Measurements from ENCODE around the gene AMOTL2.

The AMOTL2 gene

GRCh38 chr3:134387293-134387692 is 13.0 kb upstream of the AMOTL2 start:
- Histone ChIP-seq H3K27me3 (ENCODE audit: low read depth, low read length) (peaks cover 15% of the 10 kb centered on the region), H3K9me3 (ENCODE audit: insufficient read depth, low read length) (no peaks in the 10 kb centered on the region; the same call in 1 of the 2 replicates), H3K9ac (ENCODE audit: low read length) (no peak overlapping the region), H3K4me3 (ENCODE audit: low read length) (no peak overlapping the region), H3K36me3 (replicated peaks; ENCODE audit: low read depth, low read length) (no peaks in the 10 kb centered on the region), H4K20me1 (ENCODE audit: insufficient read depth, low read length) (no peaks in the 10 kb centered on the region), H3K4me1 (ENCODE audit: low read length) (peaks cover 12% of the 10 kb centered on the region), H3K4me2 (ENCODE audit: low read length) (no peak overlapping the region), H3K79me2 (ENCODE audit: low read length) (no peaks in the 10 kb centered on the region), H3K27ac (ENCODE audit: low read length) (no peak overlapping the region), H2AFZ (ENCODE audit: low read depth, low read length) (no peak overlapping the region)
- no peak for TF ChIP-seq EZH2phosphoT487 (IDR thresholded peaks at IDR 0.05; ENCODE audit: low read depth)
- TF ChIP-seq, protein P1, sequence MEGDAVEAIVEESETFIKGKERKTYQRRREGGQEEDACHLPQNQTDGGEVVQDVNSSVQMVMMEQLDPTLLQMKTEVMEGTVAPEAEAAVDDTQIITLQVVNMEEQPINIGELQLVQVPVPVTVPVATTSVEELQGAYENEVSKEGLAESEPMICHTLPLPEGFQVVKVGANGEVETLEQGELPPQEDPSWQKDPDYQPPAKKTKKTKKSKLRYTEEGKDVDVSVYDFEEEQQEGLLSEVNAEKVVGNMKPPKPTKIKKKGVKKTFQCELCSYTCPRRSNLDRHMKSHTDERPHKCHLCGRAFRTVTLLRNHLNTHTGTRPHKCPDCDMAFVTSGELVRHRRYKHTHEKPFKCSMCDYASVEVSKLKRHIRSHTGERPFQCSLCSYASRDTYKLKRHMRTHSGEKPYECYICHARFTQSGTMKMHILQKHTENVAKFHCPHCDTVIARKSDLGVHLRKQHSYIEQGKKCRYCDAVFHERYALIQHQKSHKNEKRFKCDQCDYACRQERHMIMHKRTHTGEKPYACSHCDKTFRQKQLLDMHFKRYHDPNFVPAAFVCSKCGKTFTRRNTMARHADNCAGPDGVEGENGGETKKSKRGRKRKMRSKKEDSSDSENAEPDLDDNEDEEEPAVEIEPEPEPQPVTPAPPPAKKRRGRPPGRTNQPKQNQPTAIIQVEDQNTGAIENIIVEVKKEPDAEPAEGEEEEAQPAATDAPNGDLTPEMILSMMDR (IDR thresholded peaks at IDR 0.05; ENCODE audit: low read depth, low read length), result no peak

GRCh38 chr3:134384963-134385362 is 10.7 kb upstream of the AMOTL2 start:
- H3K9me3 ChIP-seq (ENCODE audit: insufficient read depth, low read length), result peaks cover 8% of the 10 kb centered on the region
- no peak overlapping the region for H3K9ac ChIP-seq (ENCODE audit: low read length)
- no peaks in the 10 kb centered on the region for H3K79me2 ChIP-seq (ENCODE audit: low read length)
- no peak for TF ChIP-seq EZH2phosphoT487 (IDR thresholded peaks at IDR 0.05; ENCODE audit: low read depth)
- no peak overlapping the region for H3K4me3 ChIP-seq (ENCODE audit: low read length)
- peaks cover 10% of the 10 kb centered on the region; the same call in 1 of the 2 replicates for H3K27me3 ChIP-seq (ENCODE audit: low read depth, low read length)
- peaks cover 20% of the 10 kb centered on the region for H3K4me1 ChIP-seq (ENCODE audit: low read length)
- no peak overlapping the region for H2AFZ ChIP-seq (ENCODE audit: low read depth, low read length)
- no peak overlapping the region for H3K27ac ChIP-seq (ENCODE audit: low read length)
- peaks cover 4% of the 10 kb centered on the region for H3K36me3 ChIP-seq (replicated peaks; ENCODE audit: low read depth, low read length)
- no peaks in the 10 kb centered on the region for H4K20me1 ChIP-seq (ENCODE audit: insufficient read depth, low read length)
- no peak overlapping the region for H3K4me2 ChIP-seq (ENCODE audit: low read length)

DNA sequence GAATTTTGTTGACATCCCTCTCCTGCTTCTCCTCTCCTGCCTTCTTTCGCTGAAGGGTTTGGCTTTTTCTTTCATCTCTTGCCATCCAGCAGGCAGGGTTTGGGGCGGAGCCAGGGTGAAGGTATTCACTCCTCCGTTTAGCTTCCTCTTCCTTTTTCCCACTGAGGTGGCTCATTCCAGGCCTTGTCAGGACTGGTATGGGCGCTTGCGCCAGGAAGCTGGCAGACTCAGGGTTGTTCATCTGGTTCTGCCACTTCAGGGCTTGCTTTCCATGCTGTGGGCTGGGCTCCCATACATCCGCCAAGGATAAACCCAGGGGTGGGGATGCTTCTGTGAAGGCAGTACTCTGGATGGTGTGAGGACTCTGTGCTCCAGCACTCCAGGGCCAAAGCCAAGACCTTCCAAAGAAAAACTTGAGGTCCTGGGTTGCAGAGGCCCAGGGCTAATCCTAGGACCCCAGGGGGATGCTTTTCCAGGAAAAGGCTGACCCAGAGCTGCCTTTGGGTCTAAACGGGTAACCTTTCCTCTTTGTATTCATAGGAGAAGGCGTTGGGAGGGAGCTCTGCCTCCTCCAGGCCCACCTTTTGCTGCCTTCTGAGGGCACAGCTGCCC is 7.7 kb upstream of the AMOTL2 start:
- Histone ChIP-seq H3K4me2 (ENCODE audit: low read length) (no peak overlapping the region), H3K4me3 (ENCODE audit: low read length) (no peak overlapping the region), H3K9me3 (ENCODE audit: insufficient read depth, low read length) (peaks cover 8% of the 10 kb centered on the region), H3K4me1 (ENCODE audit: low read length) (peaks cover 22% of the 10 kb centered on the region), H3K27me3 (ENCODE audit: low read depth, low read length) (peaks cover 11% of the 10 kb centered on the region; the same call in 1 of the 2 replicates), H3K9ac (ENCODE audit: low read length) (no peak overlapping the region), H2AFZ (ENCODE audit: low read depth, low read length) (no peak overlapping the region), H3K36me3 (replicated peaks; ENCODE audit: low read depth, low read length) (peaks cover 6% of the 10 kb centered on the region), H3K79me2 (ENCODE audit: low read length) (no peaks in the 10 kb centered on the region), H3K27ac (ENCODE audit: low read length) (no peak overlapping the region), H4K20me1 (ENCODE audit: insufficient read depth, low read length) (no peaks in the 10 kb centered on the region)
- TF ChIP-seq, protein P1 (IDR thresholded peaks at IDR 0.05; ENCODE audit: low read depth, low read length), result no peak
- TF ChIP-seq EZH2phosphoT487 (IDR thresholded peaks at IDR 0.05; ENCODE audit: low read depth), result no peak

GRCh38 chr3:134381076-134381475 is 6.8 kb upstream of the AMOTL2 start:
- H3K79me2 ChIP-seq (ENCODE audit: low read length), result no peaks in the 10 kb centered on the region
- H3K36me3 ChIP-seq (replicated peaks; ENCODE audit: low read depth, low read length), result peaks cover 6% of the 10 kb centered on the region
- peaks cover 8% of the 10 kb centered on the region for H3K9me3 ChIP-seq (ENCODE audit: insufficient read depth, low read length)
- no peak overlapping the region for H3K27ac ChIP-seq (ENCODE audit: low read length)
- TF ChIP-seq, protein P1 (IDR thresholded peaks at IDR 0.05; ENCODE audit: low read depth, low read length), result no peak
- no peak for TF ChIP-seq EZH2phosphoT487 (IDR thresholded peaks at IDR 0.05; ENCODE audit: low read depth)
- no peak overlapping the region for H2AFZ ChIP-seq (ENCODE audit: low read depth, low read length)
- H3K27me3 ChIP-seq (ENCODE audit: low read depth, low read length), result peaks cover 18% of the 10 kb centered on the region; the same call in 1 of the 2 replicates
- H3K4me1 ChIP-seq (ENCODE audit: low read length), result peaks cover 22% of the 10 kb centered on the region
- no peak overlapping the region for H3K4me2 ChIP-seq (ENCODE audit: low read length)
- H3K4me3 ChIP-seq (ENCODE audit: low read length), result no peak overlapping the region
- no peaks in the 10 kb centered on the region for H4K20me1 ChIP-seq (ENCODE audit: insufficient read depth, low read length)
- no peak overlapping the region for H3K9ac ChIP-seq (ENCODE audit: low read length)

Measured in OCI-LY3 (cell line).